H1 (cell line): ENCODE data around the gene SVIL. TPM values are rescaled to one million over a fixed set of nuclear protein-coding genes. Genes with fewer than 3 reads are reported as not detected.

Experiments
- CTCF ChIA-PET: fragments of 300-600 bp; sonication (Branson Sonifier 250); formaldehyde crosslinking; loops from one replicate; lab custom pipeline; 2021; ENCODE audit not compliant: partially characterized antibody; lab: Charles Lee
- POLR2A ChIA-PET: fragments of 300-600 bp; sonication (Branson Sonifier 250); formaldehyde crosslinking; loops from one replicate; lab custom pipeline; 2021; ENCODE audit warnings: inconsistent platforms; ENCODE audit not compliant: partially characterized antibody; lab: Charles Lee
- DNase-seq, 2 experiments: peaks; one replicate each; pipeline versions ENCODE4 v3.0.0 to v3.0.0-alpha.2; 2010 to 2022; ENCODE audit warnings: low spot score in 2 of 2, low read depth in 1 of 2, mixed read lengths in 1 of 2
- FAIRE-seq: peaks from 2 replicates; lab custom pipeline; 2011; peaks lifted over from hg19 to GRCh38; lab: Jason Lieb, UNC
- H2AFZ ChIP-seq: 2 replicates; pipeline ENCODE4 v1.8.1; 2012; ENCODE audit warnings: low read length, inconsistent platforms
- H2AK5ac ChIP-seq: 2 replicates; pipeline ENCODE4 v1.6.1; 2013; ENCODE audit warnings: low read depth, low read length
- H2BK120ac ChIP-seq: replicated peaks from 2 replicates; pipeline ENCODE3; 2013; ENCODE audit warnings: low read depth, low read length, inconsistent platforms
- H2BK12ac ChIP-seq: 2 replicates; pipeline ENCODE4 v1.6.1; 2013; ENCODE audit warnings: low read depth, low read length
- H2BK15ac ChIP-seq: 2 replicates; pipeline ENCODE4 v1.6.1; 2013; ENCODE audit warnings: low read length
- H2BK20ac ChIP-seq: 2 replicates; pipeline ENCODE4 v1.6.1; 2013; ENCODE audit warnings: low read length
- H2BK5ac ChIP-seq: 2 replicates; pipeline ENCODE4 v1.6.1; 2013; ENCODE audit warnings: low read depth, low read length
- H3K14ac ChIP-seq: 2 replicates; pipeline ENCODE4 v1.6.1; 2013; ENCODE audit warnings: inconsistent platforms; ENCODE audit not compliant: insufficient read length
- H3K18ac ChIP-seq: 2 replicates; pipeline ENCODE4 v1.6.1; 2013; ENCODE audit warnings: low read length; ENCODE audit errors: extremely low read depth
- H3K23ac ChIP-seq: 2 replicates; pipeline ENCODE4 v1.6.1; 2013; ENCODE audit warnings: inconsistent platforms; ENCODE audit not compliant: insufficient read length
- H3K23me2 ChIP-seq: 2 replicates; pipeline ENCODE4 v1.6.1; 2013; ENCODE audit warnings: low read depth, low read length
- H3K27ac ChIP-seq: 2 replicates; pipeline ENCODE4 v1.6.1; 2011; ENCODE audit warnings: low read depth, low read length, inconsistent platforms
- H3K27me3 ChIP-seq, 4 experiments: replicated peaks in 1 of 4; 1 replicate in 1 of 4; 2 replicates in 3 of 4; pipeline versions ENCODE4 v1.6.1 to v1.8.1; 2011 to 2013; ENCODE audit warnings: low read length in 3 of 4, mild to moderate bottlenecking in 3 of 4, inconsistent platforms in 2 of 4, mixed read lengths in 2 of 4, moderate library complexity in 1 of 4; ENCODE audit not compliant: control insufficient read depth in 3 of 4, insufficient read depth in 3 of 4; ENCODE audit errors: extremely low read depth in 1 of 4
- H3K36me3 ChIP-seq, 4 experiments: 2 replicates each; pipeline versions ENCODE4 v1.6.1 to v1.8.1; 2011 to 2013; ENCODE audit warnings: mild to moderate bottlenecking in 4 of 4, low read length in 3 of 4, moderate library complexity in 2 of 4, control low read depth in 1 of 4, inconsistent platforms in 1 of 4; ENCODE audit not compliant: insufficient read depth in 4 of 4, control insufficient read depth in 2 of 4
- H3K4ac ChIP-seq: replicated peaks from 2 replicates; pipeline ENCODE3; 2013; ENCODE audit warnings: low read length, low read depth, mixed read lengths, inconsistent platforms; ENCODE audit not compliant: insufficient read length
- H3K4me1 ChIP-seq, 4 experiments: replicated peaks in 1 of 4; 1 replicate in 1 of 4; 2 replicates in 3 of 4; pipeline versions ENCODE4 v1.6.1 to v1.8.1; 2011 to 2013; ENCODE audit warnings: low read length in 3 of 4, inconsistent platforms in 2 of 4, mixed read lengths in 1 of 4; ENCODE audit not compliant: insufficient read depth in 4 of 4, control insufficient read depth in 3 of 4
- H3K4me2 ChIP-seq, 2 experiments: 2 replicates each; pipeline versions ENCODE4 v1.6.1 to v1.8.1; 2011 to 2013; ENCODE audit warnings: low read depth in 2 of 2, low read length in 2 of 2, control low read depth in 1 of 2, inconsistent platforms in 1 of 2, mild to moderate bottlenecking in 1 of 2; ENCODE audit not compliant: insufficient read depth in 1 of 2
- H3K4me3 ChIP-seq, 4 experiments: fragments of 200-600, 300-600 bp in 1 of 4; sonication (generic), shearing (Covaris generic), sonication (Bioruptor Twin) in 1 of 4; 2 replicates each; pipeline versions ENCODE4 v1.5.1 to v1.8.1; 2011 to 2016; ENCODE audit warnings: low read length in 4 of 4, low read depth in 3 of 4, control low read depth in 2 of 4, inconsistent platforms in 2 of 4, mild to moderate bottlenecking in 2 of 4, mixed read lengths in 1 of 4, moderate library complexity in 1 of 4; ENCODE audit not compliant: insufficient read depth in 2 of 4; ENCODE audit errors: extremely low read depth in 1 of 4
- H3K56ac ChIP-seq: replicated peaks from 2 replicates; pipeline ENCODE3; 2013; ENCODE audit warnings: low read depth, mild to moderate bottlenecking, mixed read lengths, low read length, inconsistent platforms; ENCODE audit not compliant: insufficient read length
- H3K79me1 ChIP-seq: 2 replicates; pipeline ENCODE4 v1.6.1; 2013; ENCODE audit warnings: low read depth, low read length, control low read depth
- H3K79me2 ChIP-seq, 2 experiments: 2 replicates each; pipeline versions ENCODE4 v1.6.1 to v1.8.1; 2012 to 2013; ENCODE audit warnings: low read length in 2 of 2, mild to moderate bottlenecking in 2 of 2, inconsistent platforms in 1 of 2; ENCODE audit not compliant: insufficient read depth in 2 of 2, control insufficient read depth in 1 of 2
- H3K9ac ChIP-seq, 4 experiments: replicated peaks in 1 of 4; 1 replicate in 1 of 4; 2 replicates in 3 of 4; pipeline versions ENCODE4 v1.6.1 to v1.8.1; 2011 to 2013; ENCODE audit warnings: low read depth in 3 of 4, low read length in 3 of 4, control low read depth in 2 of 4, mild to moderate bottlenecking in 2 of 4, moderate library complexity in 2 of 4, inconsistent platforms in 1 of 4; ENCODE audit errors: extremely low read depth in 1 of 4
- H3K9me3 ChIP-seq, 2 experiments: 2 replicates each; pipeline versions ENCODE4 v1.6.1 to v1.8.1; 2012 to 2013; ENCODE audit warnings: mild to moderate bottlenecking in 2 of 2, moderate library complexity in 2 of 2, control low read depth in 1 of 2, inconsistent platforms in 1 of 2, low read depth in 1 of 2, low read length in 1 of 2, mixed read lengths in 1 of 2; ENCODE audit not compliant: insufficient read depth in 2 of 2
- H4K20me1 ChIP-seq, 2 experiments: replicated peaks in 1 of 2; 2 replicates each; pipeline versions ENCODE3 to v1.8.1; 2011 to 2013; ENCODE audit warnings: inconsistent platforms in 2 of 2, low read length in 2 of 2, mild to moderate bottlenecking in 1 of 2; ENCODE audit not compliant: insufficient read depth in 2 of 2, control insufficient read depth in 1 of 2
- H4K5ac ChIP-seq: 2 replicates; pipeline ENCODE4 v1.6.1; 2013; ENCODE audit warnings: low read length, low read depth, mixed read lengths, inconsistent platforms; ENCODE audit not compliant: insufficient read length
- H4K8ac ChIP-seq: 2 replicates; pipeline ENCODE4 v1.8.0; 2013; ENCODE audit warnings: mild to moderate bottlenecking, moderate library complexity, low read length, inconsistent platforms; ENCODE audit not compliant: insufficient read depth; ENCODE audit errors: extremely low read depth
- H4K91ac ChIP-seq: replicated peaks from 2 replicates; pipeline ENCODE3; 2013; ENCODE audit warnings: low read length, mixed read lengths, inconsistent platforms; ENCODE audit not compliant: insufficient read length
- ATF2 ChIP-seq: IDR thresholded peaks from 2 replicates; pipeline ENCODE4 v1.6.1; 2012; ENCODE audit warnings: low read length, inconsistent platforms
- CHD1 ChIP-seq: IDR thresholded peaks from 2 replicates; pipeline ENCODE4 v1.6.1; 2012; ENCODE audit warnings: low read depth, low read length, improper control_type of control experiment
- CREB1 ChIP-seq: IDR thresholded peaks from 2 replicates; pipeline ENCODE4 v1.6.1; 2012; ENCODE audit warnings: inconsistent platforms
- GABPA ChIP-seq: IDR thresholded peaks from 2 replicates; pipeline ENCODE4 v1.6.1; 2011; ENCODE audit warnings: mild to moderate bottlenecking, low read length, moderate library complexity, borderline replicate concordance; ENCODE audit not compliant: insufficient read depth
- HDAC6 ChIP-seq: IDR thresholded peaks from one replicate; pipeline ENCODE4 v1.7.1; 2012; ENCODE audit warnings: low read depth, mild to moderate bottlenecking, inconsistent platforms, low read length, moderate library complexity
- KDM1A ChIP-seq: fragments of 200-600, 300-600 bp; sonication (generic); IDR thresholded peaks from 2 replicates; pipeline ENCODE4 v1.7.1; 2016; ENCODE audit warnings: mild to moderate bottlenecking, low read length, borderline replicate concordance
- NRF1 ChIP-seq: IDR thresholded peaks from 2 replicates; pipeline ENCODE4 v1.6.1; 2011; ENCODE audit warnings: mild to moderate bottlenecking, low read depth, low read length, improper control_type of control experiment
- SP4 ChIP-seq: IDR thresholded peaks from 2 replicates; pipeline ENCODE4 v1.6.1; 2012; ENCODE audit warnings: low read length, inconsistent platforms
- TEAD4 ChIP-seq: IDR thresholded peaks from 2 replicates; pipeline ENCODE4 v1.6.1; 2012; ENCODE audit warnings: low read depth, low read length, inconsistent platforms, mixed read lengths
- USF2 ChIP-seq: IDR thresholded peaks from 2 replicates; pipeline ENCODE4 v1.6.1; 2011; ENCODE audit warnings: low read length, improper control_type of control experiment
- WGBS, 2 experiments: shearing (Covaris generic) in 1 of 2; methylation state at CpG; one replicate each; pipeline versions ENCODE4 v1.1.6 to v1.1.7; 2013 to 2015; ENCODE audit warnings: low lambda C conversion rate in 2 of 2, mixed read lengths in 2 of 2, inconsistent platforms in 1 of 2, low coverage in 1 of 2, missing lambda C conversion rate in 1 of 2; ENCODE audit not compliant: insufficient replicate concordance in 2 of 2, insufficient coverage in 1 of 2, insufficient read length in 1 of 2; ENCODE audit errors: extremely low coverage in 1 of 2, missing lambda C conversion rate in 1 of 2; 5-methylcytosine and 5-hydroxymethylcytosine counted together
- polyA plus RNA-seq, 7 experiments: library from polyadenylated mRNA; depleted of rRNA in 3 of 7; stranded (reverse) in 5 of 7; unstranded in 2 of 7; fragments of >200 nt in 5 of 7; fragments of 200-250 nt in 2 of 7; gene quantifications; 1 replicate in 5 of 7; 2 replicates in 1 of 7; 4 replicates in 1 of 7; pipeline versions ENCODE4 v1.2.1 to v1.2.3, GENCODE V29; 2011 to 2013; ENCODE audit warnings: missing spikeins in 2 of 7, mixed read lengths in 2 of 7
- total RNA-seq: library from RNA; stranded (reverse); fragmentation: NEBNext Ultra II Directional; extraction: Animal tissue kit (Norgen Biotek cat#: 25700); gene quantifications from 2 replicates; pipeline ENCODE4 v1.2.1, GENCODE V29; 2021

Gene SVIL
- total and polyA plus RNA-seq, 2 of the 8 experiments (the other 6 are each of a cell fraction or from before 2014, with no cell fraction given), result 4.7 to 15.4 TPM

GRCh38 chr10:29533696-29534285 lies 101.0 kb downstream of the SVIL start:
- 79% methylated on average over 7 of the region's 7 CpGs; no CpG with 5 or more reads in 1 of the 2 experiments for WGBS, 2 experiments
- TF ChIP-seq GABPA, result no peak
- TF ChIP-seq KDM1A, result no peak
- TF ChIP-seq CHD1, result no peak
- no peak for TF ChIP-seq CREB1
- TF ChIP-seq TEAD4, result no peak
- no peak for TF ChIP-seq USF2
- TF ChIP-seq SP4, result no peak
- TF ChIP-seq NRF1, result no peak
- TF ChIP-seq HDAC6, result no peak
- no peak for TF ChIP-seq ATF2
- Histone ChIP-seq H3K79me1 (no peaks in the 10 kb centered on the region), H3K9me3 (no peaks in the 10 kb centered on the region), H3K79me2 (no peaks in the 10 kb centered on the region), H3K4me2 (no peak overlapping the region), H3K18ac (no peak overlapping the region), H3K4me1 (peaks cover 1 to 8% (median 5%) of the 10 kb centered on the region in 4 experiments; a peak in 6 of 7 replicates), H2AK5ac (no peak overlapping the region), H3K23me2 (no peaks in the 10 kb centered on the region), H3K27ac (no peak overlapping the region), H2BK120ac (no peak overlapping the region), H4K91ac (no peak overlapping the region), H3K56ac (no peak overlapping the region), H2AFZ (no peak overlapping the region), H4K8ac (no peak overlapping the region), H3K27me3 (no peaks in the 10 kb centered on the region), H2BK15ac (no peak overlapping the region), H3K4ac (no peak overlapping the region), H3K23ac (no peak overlapping the region), H3K9ac (no peak overlapping the region; a peak in 1 of 7 replicates), H2BK5ac (no peak overlapping the region), H4K5ac (no peak overlapping the region), H4K20me1 (peaks cover 2 to 4% of the 10 kb centered on the region in 2 experiments), H2BK12ac (no peak overlapping the region), H3K4me3 (no peak overlapping the region), H3K14ac (no peak overlapping the region), H3K36me3 (no peaks in the 10 kb centered on the region), H2BK20ac (no peak overlapping the region)
- ChIA-PET POLR2A (interaction anchor here (1.0 to 1.9 kb wide), 2 partner anchors 9 to 24 kb away, joined by 3 to 4 read pairs; no protein-coding TSS in a partner anchor), CTCF (interaction anchor here (0.7 to 3.7 kb wide), 18 partner anchors 8 to 518 kb away, joined by 3 to 34 read pairs (median 6); no protein-coding TSS in a partner anchor)
- no peak for DNase-seq
- FAIRE-seq, result no peak
